GM11168 (cell line): ENCODE results near the gene GNG12.

Source experiments
- in situ Hi-C: fragments of 300-500 bp; cut with MboI; formaldehyde crosslinking; loops from one replicate; pipeline ENCODE4 v1.12.0; 2022; ENCODE audit warnings: low sequenced_read_pairs; ENCODE audit not compliant: unreplicated experiment

GNG12 gene

DNA sequence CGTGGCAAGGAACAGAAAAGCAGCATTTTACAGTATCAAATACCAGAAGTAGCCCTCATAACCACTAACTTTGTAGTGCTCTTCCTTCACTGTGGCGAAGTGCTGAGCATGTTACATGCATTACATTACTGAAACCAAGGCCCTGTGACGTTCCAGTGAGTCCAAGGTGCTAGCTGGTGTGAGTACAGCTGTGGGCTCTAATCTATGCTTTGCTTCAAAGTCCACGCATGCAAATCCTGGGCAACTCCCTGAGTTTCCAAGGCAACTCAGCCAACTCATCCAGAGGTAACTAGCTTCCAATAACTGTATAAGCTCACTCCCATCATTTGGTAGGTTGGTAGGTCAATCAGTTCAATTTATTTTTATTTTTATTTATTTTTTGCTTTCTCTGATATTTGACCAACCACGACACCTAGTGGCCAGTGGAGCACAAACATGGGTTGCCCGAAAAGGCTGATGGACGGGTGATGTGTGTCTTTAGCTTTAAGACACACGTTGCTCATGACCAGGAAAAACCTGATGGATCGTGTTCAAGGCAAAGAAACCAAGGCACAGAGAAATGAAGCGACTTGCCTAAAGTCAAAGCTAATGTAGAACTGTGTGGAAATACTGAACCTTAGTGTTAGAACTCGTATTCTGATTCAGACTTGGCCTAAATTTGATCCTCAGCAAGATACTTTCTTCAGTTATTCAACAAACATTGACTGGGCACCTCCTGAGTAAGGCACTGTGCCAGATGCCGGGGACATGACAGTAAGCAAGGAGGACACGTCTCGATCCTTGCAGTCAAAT is 73.0 kb downstream of the GNG12 start:
- in situ Hi-C loops, result loop anchor here (5.0 kb wide), 1 partner anchor 203 kb away; no protein-coding TSS in a partner anchor

GRCh38 chr1:67759692-67760029 is 73.6 kb downstream of the GNG12 start:
- in situ Hi-C loops, result loop anchor here (5.0 kb wide), 2 partner anchors 67 to 202 kb away; no protein-coding TSS in a partner anchor

DNA sequence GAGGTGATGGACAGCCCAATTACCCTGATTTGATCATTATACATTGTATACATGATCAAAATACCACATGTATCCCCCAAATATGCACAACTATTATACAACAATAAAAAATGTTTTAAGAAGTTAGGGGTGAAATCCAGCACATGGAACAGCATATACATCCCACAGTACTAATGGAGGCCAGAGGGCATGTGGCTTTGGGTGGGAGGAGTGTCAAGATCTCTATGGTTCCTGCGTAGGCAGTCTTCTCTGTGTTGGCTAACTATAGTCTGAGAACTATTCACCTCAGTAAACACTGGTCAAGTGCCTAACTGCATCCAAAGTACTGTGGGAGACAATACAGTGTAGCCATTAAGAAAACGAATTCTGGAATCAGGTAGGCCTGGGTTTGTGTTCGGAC is 74.2 kb downstream of the GNG12 start:
- in situ Hi-C loops, result loop anchor here (5.0 kb wide), 1 partner anchor 67 kb away; no protein-coding TSS in a partner anchor

DNA sequence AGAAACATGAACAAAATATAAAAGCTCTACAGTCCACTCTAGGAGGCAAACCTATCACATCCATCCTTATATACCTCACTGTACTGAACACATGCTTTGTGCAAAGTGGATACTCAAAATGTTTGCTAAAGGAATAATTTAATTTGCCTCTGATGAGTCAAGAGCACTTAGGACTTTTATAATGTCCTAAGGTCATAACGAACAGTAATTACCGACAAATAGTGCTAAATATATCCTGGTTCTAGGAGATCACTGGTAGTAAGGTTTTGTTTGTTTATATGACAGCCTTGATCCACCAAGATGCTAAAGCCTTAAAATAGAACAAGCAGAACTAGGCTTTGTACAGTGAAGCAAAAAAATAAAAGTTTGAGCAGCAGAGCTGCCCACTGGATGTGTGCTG is 77.6 kb downstream of the GNG12 start:
- in situ Hi-C loops, result loop anchor here (5.0 kb wide), 1 partner anchor 63 kb away; no protein-coding TSS in a partner anchor

- in situ Hi-C loops, result loop anchor here (5.0 kb wide), 1 partner anchor 63 kb away; no protein-coding TSS in a partner anchor
Measured at GRCh38 chr1:67755160-67755559, 78.1 kb downstream of the GNG12 start.

DNA sequence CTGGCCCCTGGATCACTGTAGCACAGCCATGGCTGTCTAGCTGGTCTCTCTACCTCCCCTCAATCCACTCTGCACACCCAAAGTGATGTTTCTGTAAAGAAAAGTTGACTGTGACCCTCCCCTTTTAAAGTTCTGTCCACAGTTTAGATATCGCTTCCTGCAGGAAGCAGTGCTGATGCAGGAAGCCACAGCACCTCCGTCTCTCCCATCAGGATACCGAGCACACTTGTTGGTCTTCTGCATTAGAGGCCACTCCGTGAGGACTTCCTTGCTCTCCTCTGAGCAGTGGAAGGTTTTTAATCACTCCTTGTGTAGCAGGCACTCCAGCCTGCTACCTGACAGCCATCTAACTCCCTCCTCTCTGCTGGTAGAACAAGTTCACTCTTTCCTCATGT is 78.7 kb downstream of the GNG12 start:
- in situ Hi-C loops, result no loop called here

- in situ Hi-C loops, result no loop called here
Measured at GRCh38 chr1:67753776-67754525, 79.3 kb downstream of the GNG12 start.

DNA sequence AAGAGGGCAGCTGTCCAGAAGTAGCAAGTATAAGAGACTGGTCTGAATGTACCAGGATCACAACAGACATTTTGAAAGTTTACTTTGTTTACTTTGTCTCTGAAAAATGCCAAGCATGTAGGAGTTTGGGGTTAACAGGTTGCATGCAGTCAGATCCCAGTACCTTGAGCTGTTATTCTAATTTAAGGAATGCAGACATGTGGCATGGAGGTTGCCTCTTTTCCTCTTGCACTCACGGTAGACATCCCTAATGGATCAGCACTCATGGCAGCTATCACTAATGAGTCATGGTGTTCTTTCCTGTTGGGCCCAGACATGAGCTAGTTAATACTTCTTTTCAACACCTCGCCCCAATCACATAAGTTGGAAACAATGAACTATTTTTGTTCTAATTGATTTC is 81.0 kb downstream of the GNG12 start:
- in situ Hi-C loops, result no loop called here

DNA sequence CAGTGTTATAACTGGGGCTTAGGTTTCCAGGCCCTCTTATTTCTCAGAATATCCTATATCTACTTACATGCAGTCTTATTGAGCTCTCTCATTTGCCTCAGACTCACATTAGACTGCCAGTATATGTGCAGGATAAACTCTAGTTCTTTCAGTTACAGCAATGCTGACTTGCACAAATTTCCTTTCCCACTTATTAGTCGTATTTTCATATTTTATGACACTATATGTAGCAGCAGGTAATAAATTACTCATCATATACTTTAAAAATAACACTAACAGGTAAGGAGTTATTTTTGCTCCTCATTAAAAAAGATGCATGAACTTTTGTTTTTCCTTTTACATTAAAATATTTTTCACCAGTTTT is 82.6 kb downstream of the GNG12 start:
- in situ Hi-C loops, result no loop called here

- in situ Hi-C loops, result loop anchor here (25.0 kb wide), 1 partner anchor 538 kb away; no protein-coding TSS in a partner anchor
Measured at GRCh38 chr1:67749844-67750690, 83.2 kb downstream of the GNG12 start.

GRCh38 chr1:67749263-67749843 is 83.9 kb downstream of the GNG12 start:
- in situ Hi-C loops, result loop anchor here (25.0 kb wide), 1 partner anchor 537 kb away; no protein-coding TSS in a partner anchor

DNA sequence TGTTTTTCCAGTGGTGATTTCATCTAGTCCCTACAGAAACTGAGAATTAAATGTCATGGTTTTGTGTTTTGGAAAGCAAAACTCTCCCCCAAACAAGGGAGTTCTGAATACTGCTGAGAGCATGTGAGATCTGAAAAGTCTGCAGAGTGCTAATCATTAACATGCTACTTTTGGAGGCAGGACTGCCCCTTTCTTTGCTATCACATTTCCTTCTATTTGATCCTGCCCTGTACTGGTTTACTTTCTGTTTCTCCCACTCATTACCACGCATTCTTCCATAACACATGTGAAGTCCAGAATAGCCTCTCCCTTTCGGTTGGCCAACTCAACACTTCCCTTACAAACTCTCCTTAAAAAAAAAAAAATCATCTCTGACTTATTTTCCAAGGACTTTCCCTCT is 84.6 kb downstream of the GNG12 start:
- in situ Hi-C loops, result loop anchor here (25.0 kb wide), 1 partner anchor 536 kb away; no protein-coding TSS in a partner anchor

DNA sequence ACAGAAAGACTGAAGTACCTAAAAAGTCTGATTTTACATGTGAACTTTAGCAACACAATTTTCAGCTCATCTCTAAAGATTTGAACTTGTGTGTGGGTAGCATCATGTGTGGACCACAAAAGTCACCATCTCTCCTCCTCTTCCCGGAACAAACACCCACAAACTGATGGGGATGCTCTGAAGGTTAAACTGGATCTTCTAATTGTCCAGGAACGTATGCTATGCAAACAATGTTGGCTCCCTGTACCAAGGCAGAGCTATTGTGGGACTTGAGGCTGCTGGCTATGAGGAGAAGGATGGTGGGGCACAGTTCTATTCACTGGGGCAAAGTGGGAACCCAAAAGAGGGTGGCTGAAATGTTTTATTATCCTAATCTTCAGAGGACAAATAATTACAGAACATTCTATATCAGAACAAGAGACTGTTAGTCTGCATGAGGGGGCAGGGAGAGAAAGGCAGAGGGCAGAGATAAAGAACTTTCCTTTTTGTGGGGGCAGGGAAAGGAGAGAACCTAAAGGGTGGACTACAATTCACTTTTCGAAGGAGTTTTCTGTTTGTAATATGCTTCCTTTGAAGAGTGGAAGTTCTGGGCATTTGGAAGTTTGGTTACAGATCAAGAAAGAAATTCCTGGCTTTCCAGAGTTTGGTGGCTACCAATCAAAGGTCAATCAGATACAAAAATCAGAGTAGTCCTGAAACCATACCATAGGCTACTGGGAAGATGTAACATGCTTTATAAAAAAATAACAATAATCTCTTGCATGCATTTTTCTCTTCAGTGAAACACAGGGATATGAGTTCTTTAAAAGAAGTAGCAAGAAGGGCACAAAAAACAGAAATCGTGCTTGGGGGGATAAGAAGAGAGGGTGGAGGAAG is 85.4 kb downstream of the GNG12 start:
- in situ Hi-C loops, result loop anchor here (25.0 kb wide), 1 partner anchor 536 kb away; no protein-coding TSS in a partner anchor

- in situ Hi-C loops, result loop anchor here (25.0 kb wide), 1 partner anchor 534 kb away; no protein-coding TSS in a partner anchor
Measured at GRCh38 chr1:67745875-67746698, 87.2 kb downstream of the GNG12 start.

DNA sequence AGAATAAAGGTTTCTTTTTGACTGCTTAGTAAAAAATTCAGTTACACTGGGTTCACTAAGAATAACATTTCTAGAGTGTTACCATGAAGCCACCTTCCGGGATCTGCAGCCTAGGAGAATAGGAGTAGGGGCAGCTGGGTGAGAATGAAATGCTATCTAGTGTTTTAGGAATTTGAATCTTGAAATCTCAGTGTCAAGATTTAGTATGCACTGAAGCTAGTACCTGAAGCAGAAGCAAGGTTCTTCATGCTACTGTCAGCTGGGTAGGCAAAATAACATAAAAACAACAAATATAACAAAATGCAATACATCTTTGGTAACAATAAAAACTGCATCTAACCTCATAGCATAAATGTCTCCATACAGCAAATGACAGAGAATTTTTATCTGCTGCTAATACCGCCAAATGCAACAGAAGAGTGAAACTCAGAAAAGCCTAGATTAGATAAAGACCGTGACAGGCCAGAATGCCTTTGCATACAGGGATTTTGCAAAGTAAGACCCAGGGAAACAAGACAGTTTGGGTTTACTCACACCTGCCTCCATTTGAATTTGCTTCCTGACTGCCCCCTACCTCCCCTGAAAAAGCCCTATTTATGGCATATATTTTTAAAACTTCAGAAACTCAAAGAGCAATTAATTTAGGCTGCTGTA is 90.1 kb downstream of the GNG12 start:
- in situ Hi-C loops, result loop anchor here (25.0 kb wide), 1 partner anchor 531 kb away; no protein-coding TSS in a partner anchor

DNA sequence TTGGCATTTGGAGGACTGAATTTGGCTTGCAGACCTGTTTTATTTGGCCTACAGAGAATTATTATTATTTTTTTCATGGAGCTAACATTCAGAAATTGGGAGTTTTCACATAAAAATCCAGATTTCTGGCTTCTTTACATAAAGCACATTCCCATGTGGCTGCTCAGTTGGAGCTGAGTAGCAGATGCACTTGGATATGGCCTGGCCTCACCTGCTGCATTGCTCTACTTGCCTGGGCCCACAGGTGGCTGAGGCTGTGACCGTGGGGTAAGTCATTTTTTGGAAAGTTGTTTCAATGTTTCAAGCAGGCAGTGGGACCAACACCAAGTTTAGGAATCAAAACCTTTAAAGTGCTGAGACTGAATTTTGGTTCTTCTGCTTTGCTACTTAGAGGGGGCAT is 91.5 kb downstream of the GNG12 start:
- in situ Hi-C loops, result loop anchor here (25.0 kb wide), 1 partner anchor 529 kb away; no protein-coding TSS in a partner anchor

- in situ Hi-C loops, result loop anchor here (25.0 kb wide), 1 partner anchor 529 kb away; no protein-coding TSS in a partner anchor
Measured at GRCh38 chr1:67741121-67741520, 92.1 kb downstream of the GNG12 start.
